NCI-H526 (cell line): Measurements from ENCODE around the gene NOTO.
"Not testable (repeated sequence)": the region's sequence is repeated elsewhere in the genome, so short reads cannot be mapped to it uniquely, and the experiment has no call there.

Experiments used
- DNase-seq, 2 experiments: peaks; one replicate each; lab custom pipeline; 2025; lab: John Stamatoyannopoulos, UW

NOTO gene

DNA sequence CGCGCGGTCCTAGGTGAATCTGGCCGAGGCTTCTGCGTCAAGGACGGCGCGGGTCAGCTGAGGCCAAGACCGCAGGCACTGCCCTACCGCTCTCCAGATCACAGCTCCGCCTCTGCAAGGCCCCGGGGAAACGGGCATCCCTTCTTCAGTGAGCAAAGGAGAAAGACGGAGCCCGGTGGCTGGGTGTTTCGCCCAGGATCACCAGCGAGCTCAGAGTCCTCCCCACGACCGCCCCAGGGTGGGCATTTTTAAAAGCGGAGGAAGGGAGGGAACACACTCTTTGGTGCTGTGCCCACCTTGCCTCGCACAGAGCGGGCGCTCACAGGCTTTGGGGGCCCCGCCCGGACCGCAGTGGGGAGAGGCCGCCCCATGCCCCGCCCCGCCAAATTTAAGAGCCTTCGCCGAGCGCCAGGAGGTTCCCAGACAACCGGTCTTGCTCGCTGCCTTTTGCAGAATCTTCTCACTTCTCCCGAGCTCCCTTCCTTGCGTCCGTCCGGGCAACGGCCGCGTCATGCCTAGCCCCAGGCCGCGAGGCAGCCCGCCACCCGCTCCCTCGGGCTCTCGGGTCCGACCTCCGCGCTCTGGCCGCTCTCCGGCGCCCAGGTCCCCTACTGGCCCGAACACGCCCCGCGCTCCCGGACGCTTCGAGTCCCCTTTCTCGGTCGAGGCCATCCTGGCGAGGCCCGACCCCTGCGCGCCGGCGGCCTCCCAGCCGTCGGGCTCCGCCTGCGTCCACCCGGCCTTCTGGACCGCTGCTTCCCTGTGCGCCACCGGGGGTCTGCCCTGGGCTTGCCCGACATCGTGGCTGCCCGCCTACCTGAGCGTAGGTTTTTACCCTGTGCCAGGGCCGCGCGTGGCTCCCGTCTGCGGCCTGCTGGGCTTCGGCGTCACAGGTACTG lies at the start of gene NOTO:
Gene NOTO, plus strand, starts transcription at position 419 of the 899 bp plus-strand sequence. Its CDS starts 93 bp downstream, at position 512.
- peak in 1 of 2 experiments; percentile 33 for DNase-seq

GRCh38 chr2:73156539-73157124 lies 45.7 kb upstream of the NOTO start:
- peak in 1 of 2 experiments; percentile 59 for DNase-seq

- no peak for DNase-seq
These were observed 39.5 kb upstream of the NOTO start for GRCh38 chr2:73162856-73163391.

DNA sequence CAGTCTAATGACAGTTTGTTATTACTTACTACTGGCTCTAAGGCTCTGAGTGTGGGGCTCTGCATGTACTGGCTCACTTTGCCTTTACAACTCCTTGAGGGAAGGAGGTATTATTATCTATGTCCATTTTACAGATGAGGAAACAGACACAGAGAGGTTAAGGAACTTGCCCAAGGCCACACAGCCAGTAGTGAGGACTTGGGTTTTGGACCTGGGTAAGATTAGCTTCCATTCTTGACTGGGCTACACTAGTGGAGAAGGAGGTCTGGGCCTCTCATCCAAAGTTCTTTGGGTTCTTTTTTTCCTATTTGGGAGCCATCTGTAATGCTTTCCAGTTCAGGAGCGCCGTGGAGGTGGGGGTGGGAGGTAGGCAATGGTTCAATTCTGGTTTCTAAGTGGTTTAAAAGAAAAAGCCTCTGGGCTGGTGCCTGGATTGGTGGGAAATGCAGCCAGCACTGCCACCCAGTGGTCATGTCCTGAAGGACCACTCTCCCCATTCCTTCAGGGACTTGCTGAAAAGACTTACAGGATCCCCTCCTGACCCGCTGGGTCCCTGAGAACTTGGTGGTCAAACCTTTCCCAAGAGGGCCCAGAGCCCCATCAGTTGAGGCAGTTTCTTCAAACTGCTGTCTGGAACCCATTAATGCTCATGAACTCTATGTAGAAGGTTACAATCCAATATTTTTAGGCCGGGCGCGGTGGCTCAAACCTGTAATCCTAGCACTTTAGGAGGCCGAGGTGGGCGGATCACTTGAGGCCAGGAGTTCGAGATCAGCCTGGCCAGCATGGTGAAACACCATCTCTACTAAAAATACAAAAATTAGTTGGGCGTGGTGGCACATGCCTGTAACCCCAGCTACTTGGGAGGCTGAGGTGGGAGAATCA lies 38.6 kb upstream of the NOTO start:
- DNase-seq, result peak in 1 of 2 experiments; percentile 69

DNA sequence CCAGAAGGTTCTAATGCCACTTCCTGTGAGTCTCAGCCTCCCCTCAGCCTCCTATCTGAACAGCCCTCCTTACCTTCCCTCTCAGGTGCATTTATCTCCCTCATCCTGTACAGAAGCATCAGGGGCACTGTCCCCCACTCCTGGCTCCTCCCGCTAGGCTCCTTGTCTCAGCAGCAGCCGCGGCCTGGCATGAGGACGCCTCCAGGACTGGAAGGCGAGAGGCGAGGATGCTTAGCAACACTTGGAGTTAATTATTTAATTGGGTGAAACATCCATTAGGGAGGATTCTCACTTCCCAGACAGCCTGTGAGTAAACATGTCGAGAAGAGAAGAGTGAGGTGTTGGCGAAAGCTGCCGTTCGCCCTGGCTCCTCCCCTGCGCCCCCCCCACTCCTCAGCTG lies 36.4 kb upstream of the NOTO start:
- not testable (repeated sequence) for DNase-seq

- not testable (repeated sequence) for DNase-seq
These were observed 35.6 kb upstream of the NOTO start for GRCh38 chr2:73166813-73167212.

- not testable (repeated sequence) for DNase-seq
These were observed 34.0 kb upstream of the NOTO start for GRCh38 chr2:73168348-73168747.

DNA sequence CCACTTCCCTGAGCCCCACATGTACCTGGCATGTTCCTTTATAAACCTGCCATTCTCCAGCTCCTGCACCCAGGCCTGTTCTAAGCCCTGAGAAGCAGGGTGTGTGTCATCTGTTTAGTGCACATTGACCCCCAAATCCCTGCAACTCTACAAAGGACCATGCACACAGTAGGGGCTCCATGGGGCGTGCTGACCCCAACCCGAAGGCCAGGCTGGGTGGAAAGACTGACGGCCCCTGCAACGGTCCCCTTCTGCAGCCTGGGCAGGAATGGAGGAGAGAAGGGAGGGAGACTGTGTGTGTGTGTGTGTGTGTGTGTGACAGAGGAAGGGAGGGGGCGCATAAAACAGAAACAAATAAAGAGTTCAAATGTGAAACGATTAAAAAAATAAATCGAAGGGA lies 32.0 kb upstream of the NOTO start:
- DNase-seq, result not testable (repeated sequence)

DNA sequence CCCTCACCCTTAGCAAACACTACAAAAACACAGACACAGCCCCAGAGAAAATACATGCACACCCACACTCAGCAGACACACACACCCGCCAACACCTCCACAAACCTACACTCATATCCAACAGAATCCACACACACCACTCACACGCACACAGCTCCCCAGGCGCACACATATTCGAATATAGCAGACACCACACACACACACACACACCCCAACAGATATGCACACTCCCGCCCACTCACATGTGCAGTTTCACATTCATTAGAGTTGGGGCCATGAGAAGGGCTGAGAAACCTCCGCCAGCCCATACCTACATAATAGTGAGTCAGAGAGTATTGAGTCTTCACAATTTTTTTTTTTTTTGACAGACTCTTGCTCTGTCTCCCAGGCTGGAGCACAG lies 29.4 kb upstream of the NOTO start:
- DNase-seq, result no peak

DNA sequence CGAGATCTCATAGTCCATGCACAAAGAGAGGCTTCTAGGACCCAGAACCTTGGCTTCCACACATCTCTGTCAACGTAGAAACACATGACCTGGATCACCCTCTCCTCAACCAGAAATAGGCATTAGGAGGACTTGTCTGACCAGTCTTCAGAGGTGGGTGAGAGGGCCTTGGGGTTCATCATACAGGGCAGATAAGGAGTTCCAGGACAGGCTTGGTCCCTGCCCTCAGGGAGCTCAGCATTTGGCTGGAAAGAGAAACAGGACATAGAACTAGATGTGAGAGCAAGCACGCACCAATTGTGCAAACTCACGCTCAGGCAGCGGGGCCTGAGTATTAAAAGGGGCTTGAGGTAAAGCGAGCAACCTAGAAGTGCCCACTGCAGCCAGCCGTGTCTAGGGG lies 28.6 kb upstream of the NOTO start:
- DNase-seq, result no peak

GRCh38 chr2:73174244-73174643 lies 28.1 kb upstream of the NOTO start:
- no peak for DNase-seq

DNA sequence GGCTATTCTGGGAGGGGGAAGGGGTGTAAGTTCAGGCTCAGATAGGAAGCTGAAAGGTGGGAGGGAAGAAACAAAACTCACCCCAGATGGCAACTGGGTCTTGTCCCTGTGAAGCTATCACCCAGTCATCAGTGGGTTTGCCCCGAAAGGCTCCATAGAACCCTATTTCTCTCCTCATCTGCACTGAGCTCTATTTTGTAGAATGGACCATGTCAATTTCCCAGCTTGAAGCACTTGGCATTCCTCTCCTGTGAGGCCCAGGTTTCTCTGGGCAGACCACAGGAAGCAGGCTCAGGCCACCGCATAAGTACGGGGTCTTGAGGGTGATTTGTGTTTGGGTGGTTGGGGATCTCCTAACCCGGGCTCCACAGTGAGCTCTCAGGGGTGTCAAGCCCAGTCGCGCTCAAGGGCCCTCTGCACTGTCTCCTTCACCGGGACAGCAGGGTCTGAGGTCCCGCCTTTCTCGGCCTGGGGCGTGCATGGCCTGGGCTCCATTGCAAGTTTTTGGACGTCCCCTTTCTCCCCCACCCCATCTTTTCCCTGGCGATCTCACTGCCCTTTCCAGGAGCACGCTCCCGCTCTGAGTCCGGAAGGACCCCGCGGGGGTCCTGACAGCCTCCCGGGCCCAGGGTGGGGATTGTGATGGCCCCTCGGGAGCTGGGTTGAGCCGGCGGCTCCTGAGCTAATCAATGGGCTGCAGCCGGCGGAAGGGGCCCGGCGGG lies 27.3 kb upstream of the NOTO start:
- no peak for DNase-seq

DNA sequence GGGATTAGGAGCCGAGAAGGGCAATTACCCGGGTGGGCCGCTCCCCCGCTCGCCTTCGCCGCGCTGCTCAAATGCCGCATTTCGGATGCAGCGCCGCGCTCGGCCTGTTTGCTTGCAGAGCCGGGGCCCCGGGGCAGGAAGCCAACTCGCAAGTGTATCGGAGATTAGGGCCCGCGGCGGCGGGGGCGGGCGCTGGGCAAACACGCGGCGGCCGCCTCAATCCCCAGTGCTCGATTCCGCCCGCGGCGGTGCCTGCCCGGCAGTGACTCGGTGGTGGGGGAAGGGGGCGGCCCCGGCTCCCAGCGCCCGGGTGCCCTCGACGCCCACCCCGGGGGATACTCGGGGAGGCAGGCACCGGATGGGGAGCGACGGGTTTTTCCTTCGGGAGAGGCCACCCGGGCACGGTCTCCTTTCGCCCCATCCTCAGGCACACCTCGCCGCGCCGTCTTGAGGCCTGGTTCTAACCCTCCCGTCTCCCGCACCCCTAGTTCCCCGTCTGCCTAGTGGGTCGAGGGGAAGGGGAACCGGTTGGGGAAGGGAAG lies 26.6 kb upstream of the NOTO start:
- DNase-seq, result peak in 1 of 2 experiments; percentile 58

DNA sequence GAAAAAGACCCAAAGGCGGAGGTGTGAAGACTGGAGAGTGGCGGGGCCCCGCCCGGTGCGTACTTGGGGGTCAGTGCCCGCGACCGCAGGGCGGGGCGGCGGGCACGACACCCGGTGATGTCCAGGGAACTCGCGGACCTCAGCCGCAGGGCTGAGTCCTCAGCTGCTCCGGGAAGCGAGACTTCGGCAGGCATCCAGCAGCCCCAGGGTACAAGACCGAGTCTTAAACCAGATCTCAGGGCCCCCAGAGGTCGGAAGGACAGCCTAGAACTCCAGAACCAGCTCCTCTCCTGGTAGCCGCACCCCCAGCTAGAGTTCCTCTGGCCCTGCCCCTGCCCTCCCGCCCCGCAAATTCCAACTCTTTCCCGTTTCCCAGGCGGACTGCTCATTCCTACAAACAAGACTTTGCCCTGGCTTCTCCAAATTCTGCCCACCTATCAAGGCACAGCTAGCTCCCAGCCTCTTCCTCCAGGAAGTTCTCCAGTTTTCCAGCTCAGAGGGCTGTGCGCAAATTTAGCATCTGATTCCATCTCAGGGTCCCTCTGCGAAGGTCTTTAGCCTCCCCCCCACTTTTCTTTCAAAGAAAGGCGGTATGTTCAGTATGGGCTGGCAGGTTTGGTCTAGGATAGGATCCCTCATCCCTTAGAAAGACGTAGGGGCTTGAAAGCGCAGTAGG lies 26.0 kb upstream of the NOTO start:
- peak in 1 of 2 experiments; percentile 48 for DNase-seq

GRCh38 chr2:73176881-73177644 lies 25.3 kb upstream of the NOTO start:
- peak; percentile 51 to 92 for DNase-seq

GRCh38 chr2:73177645-73178255 lies 24.6 kb upstream of the NOTO start:
- DNase-seq, result peak in 1 of 2 experiments; percentile 15

DNA sequence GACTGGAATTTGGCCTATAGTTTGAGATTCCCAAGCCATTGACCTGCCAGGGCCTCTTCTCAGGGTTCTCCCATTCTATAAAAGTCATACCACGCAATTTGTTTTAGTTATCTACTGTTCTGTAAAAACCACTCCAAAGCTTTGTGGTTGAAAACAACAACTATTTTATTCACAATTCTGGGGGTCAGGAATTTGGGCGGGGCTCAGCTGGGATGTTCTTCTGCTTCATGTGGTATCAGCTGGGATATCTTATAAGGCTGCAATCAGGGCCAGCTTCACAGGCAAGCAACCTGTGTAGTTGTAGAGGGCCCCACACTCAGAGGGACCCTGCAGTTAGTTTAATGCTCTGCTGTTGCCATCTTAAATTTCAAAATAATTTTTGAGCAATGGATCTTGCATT lies 16.4 kb upstream of the NOTO start:
- no peak for DNase-seq

- DNase-seq, result no peak
These were observed 14.8 kb upstream of the NOTO start for GRCh38 chr2:73187549-73187948.

GRCh38 chr2:73197579-73197978 lies 4.8 kb upstream of the NOTO start:
- no peak for DNase-seq
